HG02571 (cell line): ENCODE results near the gene C1QL3.

Experiments used
- ATAC-seq: cut with Tn5 transposase; IDR thresholded peaks from one replicate; pipeline ENCODE4 v1.9.1; 2021; ENCODE audit warnings: mild to moderate bottlenecking, moderate library complexity; ENCODE audit not compliant: unreplicated experiment

Gene C1QL3

GRCh38 chr10:16497911-16498310 is 23.8 kb downstream of the C1QL3 start:
- ATAC-seq, result no peak

- no peak for ATAC-seq
These were observed 27.7 kb downstream of the C1QL3 start for GRCh38 chr10:16493884-16494536.

- no peak for ATAC-seq
These were observed 29.7 kb downstream of the C1QL3 start for GRCh38 chr10:16491933-16492332.

- ATAC-seq, result no peak
These were observed 31.2 kb downstream of the C1QL3 start for GRCh38 chr10:16490511-16490910.

GRCh38 chr10:16483241-16483917 is 38.3 kb downstream of the C1QL3 start:
- no peak for ATAC-seq

GRCh38 chr10:16481052-16481728 is 40.5 kb downstream of the C1QL3 start:
- no peak for ATAC-seq

- ATAC-seq, result no peak
These were observed 42.9 kb downstream of the C1QL3 start for GRCh38 chr10:16478801-16479200.

- no peak for ATAC-seq
These were observed 43.9 kb downstream of the C1QL3 start for GRCh38 chr10:16477757-16478156.

GRCh38 chr10:16472828-16473227 is 48.9 kb downstream of the C1QL3 start:
- no peak for ATAC-seq

- ATAC-seq, result no peak
These were observed 50.9 kb downstream of the C1QL3 start for GRCh38 chr10:16470747-16471146.

GRCh38 chr10:16466001-16466400 is 55.7 kb downstream of the C1QL3 start:
- no peak for ATAC-seq
